NCI-H128 (cell line): ENCODE measurements around the gene KRTAP5-8.
"Not testable (repeated sequence)": the region's sequence is repeated elsewhere in the genome, so short reads cannot be mapped to it uniquely, and the experiment has no call there.

Source experiments
- DNase-seq: peaks from one replicate; lab custom pipeline; 2025; ENCODE audit not compliant: unreplicated experiment; lab: John Stamatoyannopoulos, UW

KRTAP5-8 gene

GRCh38 chr11:71542879-71543777 lies 5.3 kb downstream of the KRTAP5-8 start:
- DNase-seq, result no peak

GRCh38 chr11:71543866-71544265 lies 6.0 kb downstream of the KRTAP5-8 start:
- DNase-seq, result no peak

GRCh38 chr11:71544525-71545214 lies 6.8 kb downstream of the KRTAP5-8 start:
- no peak for DNase-seq

GRCh38 chr11:71545405-71545966 lies 7.7 kb downstream of the KRTAP5-8 start:
- no peak for DNase-seq

- no peak for DNase-seq
Observed at GRCh38 chr11:71548120-71548519, 10.3 kb downstream of the KRTAP5-8 start, which contains the start of gene KRTAP5-9. Gene KRTAP5-9 (plus strand): TSS chr11:71548420. CDS start chr11:71548658, 238 bp downstream.

GRCh38 chr11:71548716-71549151 lies 10.9 kb downstream of the KRTAP5-8 start:
- no peak for DNase-seq

GRCh38 chr11:71551711-71552110 lies 13.9 kb downstream of the KRTAP5-8 start:
- no peak for DNase-seq

GRCh38 chr11:71554996-71555395 lies 17.2 kb downstream of the KRTAP5-8 start:
- no peak for DNase-seq

GRCh38 chr11:71555508-71555907 lies 17.7 kb downstream of the KRTAP5-8 start:
- DNase-seq, result no peak

GRCh38 chr11:71556018-71556417 lies 18.2 kb downstream of the KRTAP5-8 start:
- no peak for DNase-seq

- no peak for DNase-seq
Observed at GRCh38 chr11:71557257-71557656, 19.4 kb downstream of the KRTAP5-8 start.

- DNase-seq, result no peak
Observed at GRCh38 chr11:71558996-71559395, 21.2 kb downstream of the KRTAP5-8 start.

GRCh38 chr11:71562120-71562519 lies 24.3 kb downstream of the KRTAP5-8 start:
- no peak for DNase-seq

- DNase-seq, result no peak
Observed at GRCh38 chr11:71563406-71563805, 25.6 kb downstream of the KRTAP5-8 start.

GRCh38 chr11:71564430-71564829 lies 26.6 kb downstream of the KRTAP5-8 start:
- DNase-seq, result no peak

- DNase-seq, result no peak
Observed at GRCh38 chr11:71565263-71565662, 27.4 kb downstream of the KRTAP5-8 start, which contains the start of gene KRTAP5-10. Gene KRTAP5-10 (plus strand): TSS chr11:71565563. CDS start chr11:71565588, 25 bp downstream.

- no peak for DNase-seq
Observed at GRCh38 chr11:71566081-71566620, 28.3 kb downstream of the KRTAP5-8 start.

- DNase-seq, result not testable (repeated sequence)
Observed at GRCh38 chr11:71566626-71567599, 29.1 kb downstream of the KRTAP5-8 start.

GRCh38 chr11:71567633-71568032 lies 29.8 kb downstream of the KRTAP5-8 start:
- DNase-seq, result not testable (repeated sequence)

- DNase-seq, result no peak
Observed at GRCh38 chr11:71568704-71569349, 31.0 kb downstream of the KRTAP5-8 start.
